GM18909 (cell line): ENCODE measurements around the gene OR56B4.
"Not testable (repeated sequence)": the region's sequence is repeated elsewhere in the genome, so short reads cannot be mapped to it uniquely, and the experiment has no call there.

ENCODE experiments used
- ATAC-seq: cut with Tn5 transposase; IDR thresholded peaks from one replicate; pipeline ENCODE4 v1.9.1; 2021; ENCODE audit warnings: mild to moderate bottlenecking; ENCODE audit not compliant: unreplicated experiment, poor library complexity

OR56B4 gene, protein sequence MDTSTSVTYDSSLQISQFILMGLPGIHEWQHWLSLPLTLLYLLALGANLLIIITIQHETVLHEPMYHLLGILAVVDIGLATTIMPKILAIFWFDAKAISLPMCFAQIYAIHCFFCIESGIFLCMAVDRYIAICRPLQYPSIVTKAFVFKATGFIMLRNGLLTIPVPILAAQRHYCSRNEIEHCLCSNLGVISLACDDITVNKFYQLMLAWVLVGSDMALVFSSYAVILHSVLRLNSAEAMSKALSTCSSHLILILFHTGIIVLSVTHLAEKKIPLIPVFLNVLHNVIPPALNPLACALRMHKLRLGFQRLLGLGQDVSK

GRCh38 chr11:6107384-6107783 lies at the start of gene OR56B4:
OR56B4 (plus strand) TSS chr11:6107684; CDS start chr11:6107779, 95 bp downstream.
- ATAC-seq: not testable (repeated sequence)

- no peak for ATAC-seq
Measured at GRCh38 chr11:6061475-6061874, 46.0 kb upstream of the OR56B4 start.

DNA sequence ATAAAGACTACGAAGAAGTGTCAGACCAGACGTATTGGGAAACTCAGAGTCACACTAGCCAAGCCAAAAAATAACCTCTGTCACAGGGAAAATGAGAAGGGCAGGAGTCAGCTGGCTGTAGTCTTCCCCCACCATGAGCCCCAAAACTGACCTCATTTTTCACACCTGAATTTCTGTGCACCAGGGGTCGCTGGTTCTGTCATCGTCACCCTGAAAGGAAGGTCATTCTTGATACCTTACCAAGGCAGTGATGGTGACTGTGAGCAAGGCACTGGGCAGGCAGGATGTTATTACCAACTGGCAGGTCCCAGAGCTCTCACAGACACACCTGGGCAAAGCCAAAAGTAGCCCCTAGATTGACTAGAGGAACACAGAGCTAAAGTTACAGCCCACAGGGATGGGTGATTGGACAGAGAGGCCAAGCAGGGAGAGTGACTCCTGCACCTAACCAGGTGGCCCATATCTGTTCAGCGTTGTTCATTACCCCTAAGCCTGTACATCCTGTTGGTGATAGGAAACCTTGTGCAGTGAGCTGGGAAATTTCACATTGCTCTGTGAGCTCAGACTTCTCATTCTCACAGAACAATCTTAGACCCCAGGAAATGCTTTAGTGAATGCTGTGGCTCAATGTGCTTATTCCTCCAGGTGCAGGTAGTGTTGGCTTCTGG lies 44.7 kb upstream of the OR56B4 start:
- peak; percentile 51 for ATAC-seq

DNA sequence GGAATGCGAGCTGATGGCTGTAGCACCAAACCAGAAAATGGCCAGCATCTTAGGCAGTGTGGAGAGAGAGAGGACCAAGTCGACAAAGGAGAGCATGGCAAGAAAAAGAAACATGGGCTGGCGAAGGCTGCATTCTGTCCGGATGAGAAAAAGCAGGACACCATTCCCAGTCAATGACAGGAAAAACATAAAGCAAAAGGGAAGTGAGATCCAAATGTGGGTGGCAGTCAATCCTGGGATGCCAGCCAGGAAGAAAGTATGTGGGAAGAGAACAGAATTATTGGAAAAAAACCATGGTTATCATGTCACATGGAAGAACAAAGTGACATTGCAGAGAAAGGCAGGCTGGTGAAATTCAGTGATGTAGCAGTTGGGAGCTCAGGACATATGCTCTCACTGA lies 40.0 kb upstream of the OR56B4 start:
- ATAC-seq: no peak

GRCh38 chr11:6076443-6076842 lies 31.0 kb upstream of the OR56B4 start:
- ATAC-seq: not testable (repeated sequence)

DNA sequence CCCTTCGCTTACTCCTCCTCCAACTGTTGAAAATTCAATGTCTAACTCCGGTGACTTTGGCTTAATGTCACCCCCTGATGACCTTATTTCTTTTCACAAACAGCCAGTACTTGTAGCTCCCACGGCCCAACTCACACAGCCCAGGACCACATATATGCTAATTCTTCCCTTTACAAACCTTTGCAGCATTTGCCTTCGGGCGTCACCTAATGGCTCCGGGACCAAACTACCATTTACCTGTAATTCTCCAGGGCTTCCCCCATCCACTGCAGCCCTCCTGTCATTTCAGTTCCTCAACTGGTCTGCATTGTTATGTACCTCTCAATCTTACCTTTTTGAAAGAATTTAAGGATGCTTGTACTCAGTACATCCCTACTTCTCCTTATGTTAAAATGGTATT lies 29.8 kb upstream of the OR56B4 start:
- no peak for ATAC-seq

DNA sequence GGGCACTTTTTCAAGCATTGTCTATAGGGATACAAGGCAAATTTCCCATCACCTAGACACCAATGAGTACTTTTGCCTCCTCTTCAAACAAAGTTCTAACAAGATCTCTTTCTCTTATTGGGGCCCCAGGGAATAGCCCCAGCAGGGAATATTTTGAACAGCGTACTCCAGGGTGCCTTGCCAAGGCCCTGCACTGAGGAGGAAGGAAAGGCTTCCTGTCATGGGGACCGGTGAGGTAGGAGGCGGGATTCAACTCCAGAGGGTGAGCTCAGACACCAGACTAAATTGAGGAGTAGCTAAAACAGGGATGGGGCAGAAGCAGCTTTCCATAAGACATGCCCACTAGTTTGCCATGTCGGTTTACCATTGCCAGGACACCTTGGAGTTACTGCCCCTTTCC lies 28.0 kb upstream of the OR56B4 start:
- no peak for ATAC-seq

GRCh38 chr11:6083129-6083528 lies 24.4 kb upstream of the OR56B4 start:
- ATAC-seq: no peak

DNA sequence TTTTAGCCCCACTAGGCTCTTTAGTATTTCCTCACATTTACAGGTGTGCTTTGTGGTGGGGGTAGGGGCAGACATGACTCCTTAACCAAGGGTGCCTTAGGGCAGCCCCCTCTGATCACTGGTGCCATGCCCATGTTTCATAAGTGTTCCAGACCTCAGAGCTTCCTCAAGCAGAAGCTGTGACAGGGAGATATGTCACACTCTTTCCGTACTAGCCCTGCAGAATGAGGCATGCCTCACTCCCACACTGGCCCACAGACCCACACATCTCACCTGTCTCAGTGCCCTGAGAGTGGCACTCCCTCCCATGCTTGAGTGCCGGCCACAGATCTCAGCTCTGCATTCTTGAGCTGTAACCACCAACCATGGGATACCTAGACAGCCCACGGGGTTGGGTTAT lies 22.9 kb upstream of the OR56B4 start:
- no peak for ATAC-seq

GRCh38 chr11:6094186-6094585 lies 13.3 kb upstream of the OR56B4 start:
- no peak for ATAC-seq

GRCh38 chr11:6095798-6096197 lies 11.7 kb upstream of the OR56B4 start:
- ATAC-seq: no peak

DNA sequence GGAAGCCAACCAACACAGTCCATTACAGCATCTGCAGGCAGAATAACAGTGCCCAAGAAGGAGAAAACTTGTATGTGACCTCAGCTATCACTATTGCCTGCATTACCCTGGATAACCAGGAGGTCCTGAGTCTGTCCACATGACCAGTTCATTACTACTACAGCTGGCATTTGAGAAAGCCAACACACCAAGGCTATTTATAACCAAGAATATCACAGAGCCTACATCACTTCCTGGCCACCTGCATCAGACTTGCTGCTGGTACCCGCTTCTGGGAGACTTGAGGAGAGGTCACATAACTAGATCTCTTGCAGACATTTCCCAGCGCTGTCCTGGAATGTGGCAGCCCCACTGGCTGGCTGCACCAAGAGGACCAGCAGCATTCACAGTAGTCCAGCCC lies 11.1 kb upstream of the OR56B4 start:
- peak; percentile 78 for ATAC-seq

GRCh38 chr11:6099577-6099976 lies 7.9 kb upstream of the OR56B4 start:
- ATAC-seq: no peak

DNA sequence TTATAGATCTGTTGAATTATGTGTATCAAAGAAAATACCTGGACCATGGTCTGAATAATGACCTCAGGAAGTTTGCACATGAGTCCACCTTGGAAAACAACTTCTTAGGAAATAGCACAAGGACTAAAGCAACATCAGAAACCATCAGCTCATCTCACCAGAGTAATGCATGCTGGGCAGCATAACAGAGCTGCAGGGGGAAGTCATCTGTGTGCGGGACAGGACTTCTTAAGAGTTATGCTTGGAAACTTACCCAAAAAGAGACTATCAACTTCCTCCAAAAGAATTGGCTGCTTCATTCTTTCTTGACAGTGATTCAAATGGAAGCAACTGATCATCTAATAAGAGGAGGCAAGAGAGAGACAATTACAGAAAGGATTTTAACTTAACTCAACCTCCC lies 2.5 kb downstream of the OR56B4 start:
- ATAC-seq: no peak

- no peak for ATAC-seq
Measured at GRCh38 chr11:6111673-6112072, 4.2 kb downstream of the OR56B4 start.

DNA sequence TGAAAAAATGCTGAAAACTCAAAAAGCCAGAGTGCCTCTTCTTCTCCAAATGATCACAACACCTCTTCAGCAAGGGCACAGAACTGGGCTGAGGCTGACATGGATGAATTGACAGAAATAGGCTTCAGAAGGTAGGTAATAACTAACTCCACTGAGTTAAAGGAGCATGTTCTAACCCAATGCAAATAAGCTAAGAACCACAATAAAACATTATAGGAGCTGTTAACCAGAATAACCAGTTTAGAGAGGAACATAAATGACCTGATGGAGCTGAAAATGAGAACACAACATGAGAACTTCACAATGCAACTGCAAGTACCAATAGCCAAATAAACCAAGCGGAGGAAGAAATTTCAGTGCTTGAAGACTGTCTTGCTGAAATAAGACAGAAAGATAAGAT lies 9.2 kb downstream of the OR56B4 start:
- ATAC-seq: no peak

DNA sequence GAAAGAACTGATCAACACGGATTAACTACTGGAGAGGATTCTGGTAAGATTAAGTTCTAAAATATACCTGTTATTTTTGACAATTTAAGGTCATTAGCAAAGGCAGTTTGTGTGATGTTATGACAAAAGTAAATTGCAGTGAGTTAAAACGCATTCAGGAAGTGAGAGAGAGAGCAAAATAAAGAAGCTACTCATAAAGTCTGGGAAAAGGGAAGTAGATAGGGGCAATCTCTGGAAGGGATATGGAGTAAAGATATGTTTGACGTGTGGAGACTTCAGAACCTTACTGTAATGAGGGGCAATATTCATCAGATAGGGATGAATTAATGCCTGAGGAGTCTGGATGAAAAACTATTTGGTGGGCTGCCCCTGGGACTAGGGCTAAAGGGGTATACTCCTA lies 16.8 kb downstream of the OR56B4 start:
- no peak for ATAC-seq

DNA sequence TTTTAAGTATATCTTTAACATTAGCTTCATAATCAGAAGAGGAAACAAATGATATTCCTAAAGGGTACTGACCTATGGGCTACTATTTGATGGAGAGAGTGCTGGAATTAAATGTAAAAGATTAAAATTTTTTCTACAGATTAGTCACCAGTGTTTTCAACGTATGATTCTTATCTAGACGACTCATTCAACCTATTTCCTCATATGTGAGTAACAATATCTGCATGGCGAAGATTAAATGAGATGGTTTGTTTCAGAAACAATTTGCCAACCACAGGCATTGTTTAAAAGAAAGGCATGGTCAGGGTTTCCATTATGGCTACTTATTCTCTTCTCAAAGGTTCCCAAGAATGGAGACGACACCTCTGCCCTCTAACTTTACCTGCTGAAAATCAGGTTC lies 20.4 kb downstream of the OR56B4 start:
- no peak for ATAC-seq

- no peak for ATAC-seq
Measured at GRCh38 chr11:6129011-6129410, 21.5 kb downstream of the OR56B4 start.

GRCh38 chr11:6129635-6130034 lies 22.2 kb downstream of the OR56B4 start:
- ATAC-seq: no peak

GRCh38 chr11:6132431-6132830 lies 24.9 kb downstream of the OR56B4 start:
- ATAC-seq: no peak

GRCh38 chr11:6135936-6136335 lies 28.5 kb downstream of the OR56B4 start:
- not testable (repeated sequence) for ATAC-seq
